ENCODE data around the gene WNK3.

The WNK3 gene

DNA sequence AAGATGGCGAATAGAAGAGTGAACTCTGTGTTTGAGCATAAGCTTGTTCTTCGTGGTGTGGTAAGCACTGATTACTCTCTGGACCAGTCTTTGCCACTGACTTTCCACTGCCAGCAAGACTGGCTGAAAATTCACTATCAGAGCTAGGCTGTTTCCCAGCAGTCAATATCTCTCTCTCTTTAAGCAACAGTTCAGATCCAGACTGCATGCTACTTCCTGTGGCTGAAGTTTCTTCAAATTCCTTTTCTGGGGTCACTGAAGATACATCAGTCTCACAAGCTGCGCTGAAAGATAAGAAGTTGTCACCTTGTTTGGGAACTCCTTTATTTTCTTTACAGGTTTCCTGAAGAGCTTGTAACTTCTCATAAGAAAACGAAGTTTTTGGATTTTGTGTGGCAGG, 120.8 kb downstream of the WNK3 start:
- DNase-seq = no peak

DNA sequence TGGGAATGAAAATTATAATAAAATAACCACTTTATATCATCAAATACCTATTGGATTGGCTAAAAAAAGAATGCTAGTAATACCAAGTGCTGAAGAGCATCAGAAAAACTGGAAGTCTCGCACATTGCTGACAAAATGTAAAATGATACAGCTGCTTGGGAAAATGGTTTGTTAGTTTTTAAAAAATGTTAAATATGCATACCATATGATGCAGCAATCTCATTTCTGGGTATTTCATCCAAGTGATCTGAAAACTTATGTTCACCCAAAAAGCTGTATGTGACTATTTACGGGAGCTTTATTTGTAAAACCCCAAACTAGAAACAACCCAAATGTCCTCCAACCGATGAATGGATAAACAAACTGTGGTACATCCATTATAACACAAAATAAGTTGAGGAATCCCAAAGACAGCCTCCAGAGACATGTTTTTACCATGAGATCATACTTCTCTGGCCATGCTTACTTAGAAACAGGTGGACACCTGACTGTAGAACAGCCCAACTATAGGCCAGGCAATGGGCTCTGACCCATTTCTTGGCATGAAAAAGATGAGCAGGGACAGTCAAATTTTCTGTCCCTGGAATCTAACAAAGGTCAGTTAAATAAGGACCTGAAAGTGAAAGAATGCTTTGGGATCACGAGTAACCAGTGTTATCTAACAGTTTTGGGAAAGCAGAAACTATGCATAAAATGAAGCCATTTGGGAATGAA, 127.3 kb downstream of the WNK3 start:
- no peak for DNase-seq

DNA sequence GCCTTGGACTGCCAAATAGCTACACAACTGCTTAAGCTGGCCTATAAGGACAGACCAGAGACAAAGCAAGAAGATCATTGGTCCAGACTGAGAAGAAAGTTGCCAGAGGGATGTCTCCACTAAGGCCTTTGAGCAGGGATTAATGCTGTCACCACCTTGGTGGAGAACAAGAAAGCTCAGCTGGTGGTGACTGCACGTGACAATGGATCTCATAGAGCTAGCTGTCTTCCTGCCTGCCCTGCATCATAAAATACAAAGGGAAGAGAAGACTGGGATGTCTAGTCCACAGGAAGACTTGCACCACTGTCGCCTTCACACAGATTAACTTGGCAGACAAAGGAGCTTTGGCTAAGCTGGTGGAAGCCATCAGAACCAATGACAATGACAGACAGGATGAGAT, 134.3 kb downstream of the WNK3 start:
- no peak for DNase-seq

DNA sequence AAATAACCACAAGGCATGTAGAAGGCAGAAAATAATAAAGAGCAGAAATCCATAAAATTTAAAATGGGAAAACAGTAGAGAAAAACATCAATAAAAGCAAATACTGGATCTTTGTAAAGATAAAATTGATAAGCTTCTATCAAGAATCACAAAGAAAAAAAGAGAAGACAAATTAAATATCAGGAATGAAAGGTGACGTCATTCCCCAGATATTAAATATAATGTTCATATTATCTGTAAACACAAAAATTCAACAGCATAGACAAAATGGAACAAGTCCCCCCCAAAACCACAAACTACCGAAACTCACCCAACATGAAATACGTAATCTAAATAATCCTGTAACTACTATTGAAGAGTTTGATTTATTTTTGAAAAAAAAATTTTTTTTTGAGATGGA, 144.2 kb downstream of the WNK3 start:
- DNase-seq = no peak

DNA sequence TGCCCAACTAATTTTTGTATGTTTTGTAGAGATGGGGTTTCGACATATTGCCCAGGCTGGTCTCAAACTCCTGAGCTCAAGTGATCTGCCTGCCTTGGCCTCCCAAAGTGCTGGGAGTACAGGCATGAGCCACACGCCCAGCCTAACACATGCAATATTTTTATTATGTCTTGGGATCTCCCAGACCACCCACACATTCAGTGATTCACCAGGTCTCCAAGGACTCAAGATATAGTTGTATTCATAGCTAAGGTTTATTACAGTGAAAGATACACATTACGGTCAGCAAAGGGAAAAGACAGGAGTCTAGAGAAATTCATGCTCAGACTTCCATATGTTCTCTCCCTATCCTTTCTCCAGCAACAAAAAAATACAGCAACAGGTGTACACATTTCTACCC, 149.3 kb downstream of the WNK3 start:
- DNase-seq = no peak

DNA sequence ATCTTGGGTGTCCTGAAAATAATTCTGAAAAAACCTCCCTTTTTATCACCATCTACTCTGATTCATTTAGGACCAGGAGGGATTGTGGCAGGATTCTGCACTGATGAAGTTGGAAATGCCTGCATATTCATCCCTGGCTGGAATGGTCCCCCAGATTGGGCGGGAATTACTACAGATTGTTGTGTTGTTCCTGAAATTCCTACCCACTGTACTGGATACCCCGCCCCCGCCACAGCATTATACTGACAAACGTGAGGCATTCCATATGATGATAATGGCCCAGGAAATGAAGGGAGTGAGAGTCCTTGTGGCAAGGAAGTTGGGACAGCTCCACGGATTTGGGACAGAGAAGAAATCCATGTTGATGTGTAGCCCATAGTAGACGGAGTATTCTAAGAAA, 159.6 kb downstream of the WNK3 start:
- no peak for DNase-seq

DNA sequence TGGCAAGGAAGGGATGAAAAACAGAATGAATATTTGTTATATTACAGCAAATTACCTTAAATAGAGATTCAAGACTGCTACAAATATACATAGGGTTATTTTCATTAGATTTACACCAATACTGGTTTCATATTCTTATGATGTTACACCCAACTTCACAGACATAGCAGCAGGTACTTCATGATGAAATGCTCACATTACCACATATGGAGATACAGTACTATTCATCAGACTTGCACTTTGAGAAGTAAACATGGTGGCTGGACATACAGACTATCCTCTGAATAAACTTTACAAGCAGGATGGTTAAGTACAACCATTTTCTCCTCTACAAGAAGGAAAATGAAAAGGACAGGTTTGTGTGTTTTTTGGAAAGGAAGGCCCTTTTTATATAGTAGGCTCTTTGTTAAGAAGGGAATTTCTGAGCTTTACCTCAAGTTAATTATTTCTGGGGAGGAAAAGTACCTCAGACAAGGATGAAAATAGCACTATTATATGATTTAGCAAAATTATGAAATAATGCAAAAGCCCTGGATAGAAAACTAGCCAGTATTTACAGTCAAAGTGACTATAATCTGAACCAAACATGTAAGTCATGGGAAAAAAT, 162.8 kb downstream of the WNK3 start:
- no peak for DNase-seq

DNA sequence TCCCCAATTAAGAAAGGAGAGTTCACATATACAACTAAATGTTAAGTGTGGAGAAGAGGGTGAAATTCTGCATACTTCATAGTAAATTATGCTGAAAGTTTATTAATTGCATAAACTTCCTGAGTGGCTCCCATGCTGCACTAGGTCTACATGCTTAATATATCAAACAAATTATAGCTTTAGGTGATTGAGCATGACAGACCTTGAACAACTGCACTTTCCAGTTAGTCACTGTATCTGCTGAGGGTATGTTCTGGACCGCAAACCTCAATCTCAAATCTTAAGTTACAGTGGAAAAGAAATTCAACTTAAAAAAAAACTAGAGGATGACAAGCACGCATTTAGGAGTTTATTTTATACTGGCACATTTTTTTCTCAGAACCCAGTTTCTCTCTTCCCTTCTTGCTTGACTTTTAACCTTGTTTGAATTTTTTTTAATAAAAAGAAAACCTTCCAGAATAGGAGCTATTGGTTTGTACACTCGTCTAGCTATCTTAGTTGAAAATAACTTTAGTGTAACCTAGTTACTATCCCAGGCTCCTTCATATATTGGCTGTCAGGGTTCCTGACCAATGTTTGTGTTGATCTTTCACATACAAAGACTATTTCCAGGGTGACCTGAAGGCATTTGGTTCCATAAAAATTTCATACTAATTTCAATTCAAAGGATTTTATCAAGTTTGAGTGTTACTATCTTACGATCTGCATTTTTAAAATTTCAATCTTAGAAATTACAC, 164.6 kb downstream of the WNK3 start:
- no peak for DNase-seq

DNA sequence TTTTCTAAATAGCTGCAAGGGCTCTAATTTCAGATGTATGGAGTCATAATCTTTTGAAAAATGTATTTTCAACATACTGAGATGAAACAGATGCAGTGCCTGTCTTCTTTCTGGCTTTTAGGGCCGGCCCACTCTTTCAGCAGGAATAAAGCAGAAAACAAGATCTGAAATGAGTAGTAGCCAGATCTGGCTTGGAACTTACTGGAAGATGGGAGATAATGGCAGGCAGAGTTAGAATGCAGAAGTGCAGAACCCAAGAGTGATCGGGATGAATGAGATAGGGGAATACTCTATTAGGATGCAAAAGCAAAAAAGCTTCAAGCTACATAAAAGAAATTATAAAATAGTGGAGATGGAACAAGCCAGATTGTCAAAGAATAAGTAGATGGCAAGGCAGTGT, 173.4 kb downstream of the WNK3 start:
- DNase-seq = no peak

DNA sequence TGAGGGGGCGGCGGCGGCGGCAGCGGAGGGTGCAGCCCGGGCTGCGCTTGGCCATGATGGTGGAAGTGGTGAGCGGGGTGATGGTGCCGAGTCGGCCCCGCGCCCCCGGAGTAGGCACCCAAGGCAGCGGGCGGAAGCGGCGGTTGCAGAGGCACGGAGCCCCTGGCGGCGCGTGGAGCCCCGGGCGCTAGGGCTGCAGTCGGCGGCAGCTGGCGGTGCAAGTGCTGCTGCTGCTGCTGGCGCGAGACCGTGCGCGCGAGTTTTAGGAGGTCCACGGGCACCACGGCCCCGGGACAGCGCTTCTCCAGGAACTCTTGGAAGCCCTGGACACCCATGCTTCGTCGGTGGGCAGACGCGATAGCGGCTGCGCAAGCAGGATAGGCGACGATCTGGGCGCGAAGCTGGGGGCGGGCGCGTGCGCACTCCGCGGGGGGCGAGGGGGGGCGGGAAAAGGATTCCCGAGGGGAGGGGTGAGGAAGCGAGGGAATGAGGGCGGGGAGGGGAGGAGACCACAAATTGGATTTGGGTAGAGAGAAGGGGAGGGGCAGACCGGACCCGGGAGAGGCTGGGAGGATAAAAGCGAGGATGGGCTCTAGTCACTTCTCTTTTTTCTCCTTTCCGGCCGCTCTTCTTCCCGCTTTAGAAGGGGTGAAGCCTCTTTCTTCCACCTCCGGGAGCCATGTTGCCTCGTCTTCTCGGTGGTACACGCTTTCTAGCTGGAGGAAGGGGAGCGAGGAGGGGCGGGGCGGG, 174.8 kb downstream of the WNK3 start, which contains the start of gene FAM120C:
Gene FAM120C, minus strand, starts transcription at position 391 of the 750 bp plus-strand sequence. Its CDS starts 56 bp downstream, at position 335.
- peak; percentile 79 for DNase-seq

DNA sequence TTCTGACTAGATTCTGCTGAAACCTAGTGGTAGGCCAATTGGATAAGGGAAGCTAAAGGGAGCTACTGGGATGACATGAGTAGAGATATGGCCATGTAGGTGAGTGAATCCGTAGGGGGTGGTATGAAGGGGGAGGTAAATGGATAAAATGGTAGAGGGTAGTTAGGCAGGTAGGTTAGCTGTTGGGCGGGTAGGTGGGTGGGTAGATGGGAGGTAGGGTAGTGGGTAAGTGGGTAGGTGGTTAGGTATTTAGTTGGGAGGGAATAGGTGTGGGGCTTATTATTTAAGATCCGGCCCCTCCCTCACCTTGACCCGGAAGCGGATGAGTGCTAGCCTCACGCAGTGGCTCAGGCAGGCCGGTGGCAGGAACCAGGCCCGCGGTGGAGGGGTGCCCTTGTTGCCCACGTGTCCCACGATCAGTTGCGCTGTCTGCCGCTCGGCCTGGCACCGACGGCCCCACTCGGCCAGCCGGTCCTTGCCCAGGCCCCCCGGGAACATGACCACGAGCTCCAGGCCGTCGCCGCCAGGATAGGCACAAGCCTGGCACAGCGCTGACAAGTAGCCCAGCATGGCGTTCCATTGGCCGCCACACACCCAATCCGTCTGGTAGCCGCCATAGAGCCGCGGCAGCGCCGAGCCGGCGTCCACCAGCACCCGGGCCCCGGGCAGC, 175.5 kb downstream of the WNK3 start:
- DNase-seq = peak; percentile 34

DNA sequence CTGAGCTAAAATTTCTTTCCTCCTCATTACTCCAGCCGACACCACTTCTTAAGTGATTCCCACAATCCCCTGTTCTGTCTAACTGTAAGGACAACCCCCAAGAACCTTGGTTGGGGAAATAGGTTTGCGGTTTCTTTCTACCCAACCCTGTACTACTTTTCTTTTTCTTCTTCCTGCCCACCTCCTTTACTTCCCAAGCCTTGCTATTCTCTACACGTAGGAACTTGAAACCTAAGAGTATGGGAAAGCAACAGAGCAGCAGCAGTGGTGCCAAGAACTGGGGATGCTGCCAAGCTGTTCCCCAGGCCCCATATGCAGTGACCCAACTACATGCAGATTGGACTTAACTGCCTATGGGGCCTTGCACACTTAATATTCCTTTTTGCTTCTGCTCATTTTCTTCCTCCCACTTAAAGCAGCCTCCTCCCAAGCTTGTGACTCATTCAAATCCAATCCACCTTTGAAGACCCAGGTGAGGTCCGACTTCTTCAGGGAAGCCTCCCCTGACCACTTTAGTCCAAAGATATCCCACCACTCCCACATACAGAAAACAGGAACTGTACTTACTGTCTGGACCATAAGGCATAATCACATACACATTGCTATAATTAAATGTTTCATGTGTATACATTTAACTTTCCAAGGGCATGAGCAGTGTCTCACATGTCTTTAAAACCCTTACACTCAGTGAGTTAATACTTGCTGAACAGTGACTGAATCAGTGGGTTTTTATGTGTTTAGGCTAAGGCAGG, 176.5 kb downstream of the WNK3 start:
- no peak for DNase-seq

DNA sequence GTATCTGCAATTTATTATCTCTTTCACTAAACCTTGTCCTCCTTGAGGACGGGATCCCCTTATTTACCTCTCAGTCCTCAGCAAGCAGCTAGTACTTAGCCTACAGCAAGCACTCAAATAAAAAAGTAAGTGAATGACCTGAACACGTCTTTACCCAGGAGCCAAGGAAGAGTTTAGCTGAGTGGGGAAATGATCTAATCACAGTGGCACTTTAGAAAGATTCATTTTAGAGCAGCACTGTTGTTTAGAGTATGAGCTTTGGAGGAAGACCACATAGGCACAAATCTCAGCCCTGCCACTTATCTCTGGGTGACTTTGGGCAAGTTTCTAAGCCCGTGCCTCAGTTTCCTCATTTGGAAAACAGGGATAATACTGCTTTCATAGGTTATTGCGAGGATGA, 177.4 kb downstream of the WNK3 start:
- no peak for DNase-seq

DNA sequence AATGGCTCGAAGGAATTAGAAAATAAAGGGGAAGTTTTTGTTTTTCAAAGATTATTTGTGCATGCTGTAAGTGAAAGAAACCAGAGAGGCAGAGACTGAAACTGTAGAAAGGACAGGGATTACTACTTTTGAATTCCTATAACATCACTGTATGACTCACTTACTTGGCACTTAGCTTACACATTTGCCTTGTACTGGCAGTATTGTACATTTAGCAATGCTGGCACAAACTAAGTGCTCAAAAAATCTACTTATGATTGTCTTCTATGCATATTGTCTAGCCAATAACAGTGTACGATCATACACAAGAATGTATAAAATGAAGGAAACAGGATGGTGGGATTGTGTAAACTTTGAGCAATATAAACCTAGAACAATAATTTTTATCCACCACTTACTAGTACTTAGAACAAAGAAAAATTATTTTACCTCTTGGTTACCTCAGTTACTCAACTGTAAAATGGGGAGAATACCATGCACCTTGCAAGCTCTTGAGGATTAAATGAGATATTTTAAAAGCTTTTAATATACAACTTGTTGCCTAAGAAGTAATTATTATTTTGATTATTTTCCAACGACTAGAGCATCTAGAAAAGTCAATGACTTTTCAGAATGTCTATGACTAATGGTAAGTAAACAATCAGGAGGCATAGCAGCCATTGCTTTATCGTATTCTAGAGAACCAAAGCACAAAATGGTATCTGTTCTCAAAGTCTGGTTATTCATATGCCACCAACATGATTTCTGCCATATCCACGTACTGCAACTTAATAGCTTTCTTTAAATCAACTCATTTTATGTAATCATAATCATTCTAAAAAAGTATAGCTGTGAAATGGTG, 179.5 kb downstream of the WNK3 start:
- no peak for DNase-seq

DNA sequence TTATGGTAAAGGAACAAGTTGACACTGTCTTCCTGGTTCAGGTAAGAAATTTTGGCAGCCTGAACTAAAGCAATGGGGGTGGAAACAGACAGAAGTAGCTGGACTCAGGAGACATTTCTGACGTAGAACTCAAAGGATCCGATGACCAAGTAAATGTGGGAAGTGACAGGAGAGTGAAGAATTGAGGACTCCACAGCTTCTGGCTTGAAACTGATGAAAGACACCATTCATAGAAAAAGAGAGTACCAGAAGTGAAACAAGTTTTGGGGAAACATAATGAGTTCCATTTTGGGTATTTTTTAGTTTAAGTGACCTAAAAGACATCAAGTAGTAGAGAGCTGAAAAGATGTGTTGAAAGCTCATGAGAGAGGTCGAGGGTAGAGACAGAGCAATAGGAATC, 180.5 kb downstream of the WNK3 start:
- DNase-seq = no peak

DNA sequence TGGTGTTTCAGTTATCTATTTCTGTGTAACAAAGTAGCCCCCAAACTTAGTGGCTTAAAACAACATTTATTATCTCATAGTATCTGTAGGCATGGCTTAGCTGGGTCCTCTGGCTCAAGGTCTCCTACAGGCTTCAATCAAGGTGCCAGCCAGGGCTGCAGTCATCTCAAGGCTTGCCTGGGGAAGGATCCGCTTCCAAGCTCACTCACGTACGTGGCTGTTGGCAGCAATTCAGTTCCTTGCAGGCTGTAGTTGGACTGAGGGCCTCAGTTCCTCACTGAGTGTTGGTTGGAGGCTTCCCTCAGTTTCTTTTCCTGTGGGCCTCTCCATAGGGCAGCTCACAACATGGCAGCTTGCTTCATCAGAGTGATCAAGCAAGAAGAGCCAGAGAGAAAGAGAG, 184.1 kb downstream of the WNK3 start:
- DNase-seq = no peak

DNA sequence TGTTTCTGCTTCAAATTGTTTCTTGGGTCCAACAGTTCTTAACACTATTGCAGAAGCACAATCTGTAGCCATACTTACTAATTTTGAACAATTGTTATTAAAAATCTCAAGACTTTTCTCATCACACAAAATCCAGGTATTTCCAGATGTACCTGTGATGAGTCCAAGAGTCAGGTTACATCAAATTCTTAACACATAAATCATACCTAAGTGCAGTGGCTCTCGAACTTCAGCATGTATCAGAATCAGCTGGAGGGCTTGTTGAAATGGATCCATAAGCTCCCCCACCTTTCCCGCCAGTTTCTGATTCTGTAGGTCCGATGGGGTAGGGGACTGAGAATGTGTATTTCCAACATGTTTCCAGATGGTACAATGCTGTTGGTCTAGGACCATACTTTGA, 185.4 kb downstream of the WNK3 start:
- no peak for DNase-seq

DNA sequence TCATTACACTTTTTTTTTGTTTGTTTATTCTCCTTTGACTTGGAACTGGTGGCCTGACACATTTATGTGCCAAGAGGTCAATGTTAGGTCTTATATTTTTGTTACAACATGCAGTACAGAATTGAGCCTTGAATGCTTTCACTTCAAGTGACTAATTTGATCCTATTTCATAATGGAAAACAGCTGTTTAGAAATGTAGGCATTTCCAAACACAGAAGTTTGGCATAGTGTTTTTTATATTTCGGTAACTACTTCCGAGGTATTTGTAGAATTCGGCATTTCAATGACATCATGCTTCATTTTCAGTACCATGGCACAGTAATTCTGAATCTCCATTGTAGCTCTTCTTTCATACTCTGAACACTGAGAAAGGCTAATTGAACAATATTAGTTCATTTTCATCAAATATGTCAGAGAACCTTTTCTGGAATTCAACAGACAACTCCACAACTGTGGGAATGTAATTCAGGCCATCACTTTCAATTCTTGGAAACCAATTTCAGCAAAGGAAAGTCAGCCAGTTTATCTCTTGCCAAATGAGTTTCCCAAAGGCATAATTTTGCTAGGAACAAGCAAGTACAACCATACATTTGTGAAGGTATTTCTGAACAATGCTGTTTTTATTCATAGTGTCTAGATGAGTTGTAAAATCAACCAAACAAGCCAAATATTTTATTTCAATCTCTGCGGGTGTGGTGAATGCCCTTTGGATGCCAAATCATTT, 186.2 kb downstream of the WNK3 start:
- DNase-seq = no peak

DNA sequence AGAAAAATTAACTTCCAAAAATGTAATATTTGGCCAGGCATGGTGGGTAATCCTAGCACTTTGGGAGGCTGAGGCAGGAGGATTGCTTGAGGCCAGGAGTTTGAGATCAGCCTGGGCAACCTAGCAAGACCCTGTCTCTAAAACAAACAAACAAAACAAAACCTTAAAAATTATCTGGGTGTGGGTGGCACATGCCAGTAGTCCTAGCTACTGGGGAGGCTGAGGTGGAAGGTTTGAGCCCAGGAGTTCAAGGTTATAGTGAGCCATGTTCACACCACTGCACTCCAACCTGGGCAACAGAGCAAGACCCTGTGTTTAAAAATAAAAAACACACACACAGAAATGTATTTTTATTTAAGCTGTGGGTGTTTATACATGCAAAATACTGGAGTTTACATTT, 186.8 kb downstream of the WNK3 start:
- no peak for DNase-seq

DNA sequence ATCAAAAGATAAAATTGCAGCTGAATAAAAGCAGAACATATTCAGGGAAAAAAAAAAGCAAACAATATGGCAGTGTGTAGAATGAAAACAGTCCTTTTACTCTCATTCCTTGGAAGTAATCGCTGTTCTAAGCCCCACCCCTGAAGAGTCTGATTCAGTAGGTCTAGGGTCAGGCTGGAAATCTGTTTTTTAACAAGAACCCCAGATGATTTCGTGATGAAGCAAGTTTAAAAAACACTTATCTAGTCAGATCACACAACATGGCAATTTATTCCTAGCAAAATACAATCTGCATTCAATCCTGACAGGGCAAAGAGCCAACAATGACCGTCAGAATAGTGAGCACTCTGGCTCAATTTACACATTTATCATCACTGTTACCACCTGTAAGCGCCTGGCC, 190.9 kb downstream of the WNK3 start:
- DNase-seq = no peak

DNA sequence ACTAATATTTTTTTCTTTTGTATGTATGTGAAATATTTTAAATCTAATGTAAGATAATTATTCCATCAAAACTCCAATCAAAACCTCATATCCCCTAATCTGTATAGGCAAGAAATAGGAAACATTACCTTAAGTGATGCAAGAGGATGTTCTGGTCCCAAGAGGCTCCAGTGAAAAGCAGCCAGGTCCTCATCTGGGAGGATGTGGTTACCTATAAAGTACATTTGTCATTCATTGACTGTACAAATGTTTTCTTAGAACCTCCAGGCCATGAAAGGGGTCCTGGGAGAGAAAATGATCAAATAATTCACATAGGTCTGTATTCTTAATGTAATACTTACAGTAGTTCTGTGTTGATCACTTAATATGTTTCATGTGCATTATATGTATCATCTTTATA, 200.3 kb downstream of the WNK3 start:
- no peak for DNase-seq
